Naive B cell (primary cell): Measurements from ENCODE around the gene KCNJ11. TPM values are rescaled to one million over a fixed set of nuclear protein-coding genes. Genes with fewer than 3 reads are reported as not detected.

ENCODE experiments used
- ATAC-seq, 2 donors: fragments of 150-1000 bp; cut with Tn5 transposase; 2 replicates each; pipeline ENCODE4 v1.10.0; 2021; ENCODE audit warnings: low read depth in 2 of 2, mild to moderate bottlenecking in 2 of 2, moderate library complexity in 2 of 2
- DNase-seq: peaks from one replicate; pipeline ENCODE4 v3.0.0; 2022
- H3K27ac Mint-ChIP-seq, 6 donors: one replicate each; pipeline ENCODE4 v1.8.0; 2020 to 2022; ENCODE audit warnings: mild to moderate bottlenecking in 6 of 6, mixed read lengths in 6 of 6, moderate library complexity in 5 of 6, inconsistent platforms in 2 of 6
- H3K27me3 Mint-ChIP-seq, 3 donors: one replicate each; pipeline ENCODE4 v1.8.0; 2021 to 2022; ENCODE audit warnings: mixed read lengths in 3 of 3, mild to moderate bottlenecking in 1 of 3
- H3K36me3 Mint-ChIP-seq, 2 donors: one replicate each; pipeline ENCODE4 v1.8.0; 2020 to 2022; ENCODE audit warnings: mixed read lengths in 2 of 2, inconsistent platforms in 1 of 2, mild to moderate bottlenecking in 1 of 2
- H3K4me1 Mint-ChIP-seq, 3 donors: one replicate each; pipeline ENCODE4 v1.8.0; 2020 to 2022; ENCODE audit warnings: mixed read lengths in 3 of 3, inconsistent platforms in 1 of 3, mild to moderate bottlenecking in 1 of 3, moderate library complexity in 1 of 3
- H3K4me3 Mint-ChIP-seq, 8 donors: one replicate each; pipeline ENCODE4 v1.8.0; 2020 to 2022; ENCODE audit warnings: mild to moderate bottlenecking in 8 of 8, mixed read lengths in 8 of 8, moderate library complexity in 8 of 8, inconsistent platforms in 2 of 8
- H3K9me3 Mint-ChIP-seq, 7 donors: one replicate each; pipeline ENCODE4 v1.8.0; 2020 to 2022; ENCODE audit warnings: mixed read lengths in 7 of 7, mild to moderate bottlenecking in 5 of 7, inconsistent platforms in 2 of 7, moderate library complexity in 1 of 7
- polyA plus RNA-seq, 6 donors: library from polyadenylated mRNA; unstranded; fragments of 300-500 nt; fragmentation: Illumina TruSeq; gene quantifications; one replicate each; pipeline ENCODE4 v1.2.3, GENCODE V29; 2021; ENCODE audit warnings: low read depth in 6 of 6

KCNJ11 gene
- polyA plus RNA-seq, 6 donors from 2014 or later: 0.49 to 0.67 TPM; not detected in 4

DNA sequence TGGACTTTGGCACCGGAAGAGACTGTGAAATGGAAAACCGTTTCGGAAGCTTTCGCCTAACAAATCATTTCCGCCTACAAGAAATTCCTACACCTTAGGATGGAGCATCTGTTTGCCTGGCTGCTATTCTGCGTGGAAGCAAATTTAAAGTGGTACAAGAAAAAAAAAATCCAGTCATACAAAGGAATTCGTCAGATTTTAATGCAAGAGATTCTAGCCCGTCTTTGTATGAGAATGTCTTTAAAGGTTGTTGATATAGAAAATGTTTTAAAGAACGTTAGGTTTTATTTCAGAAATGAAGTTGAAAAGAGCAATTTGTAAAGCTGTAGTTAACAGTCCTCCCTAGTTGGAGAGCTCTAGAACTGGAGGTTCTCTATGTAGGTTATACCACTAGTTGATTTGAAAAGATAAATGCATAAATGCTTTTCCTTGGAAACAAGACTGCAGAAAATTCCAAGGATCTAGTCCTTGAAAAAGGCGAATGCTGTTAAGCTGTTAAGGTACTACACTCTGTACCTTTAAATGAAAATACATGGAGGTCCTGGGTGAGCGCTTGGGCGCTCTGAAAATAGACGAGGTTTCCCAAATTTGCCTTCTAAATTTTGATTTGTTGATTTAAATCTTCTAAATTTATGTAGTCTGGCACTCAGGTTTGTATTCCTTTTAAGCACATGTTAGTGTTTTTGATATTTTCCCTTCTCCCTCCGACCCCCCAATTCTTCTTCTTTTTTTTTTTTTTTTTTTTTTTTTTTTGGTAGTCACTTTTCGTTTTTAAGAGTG lies 34.4 kb downstream of the KCNJ11 start:
- H3K9me3 Mint-ChIP-seq: peaks cover 0 to 5% (median 0%) of the 10 kb centered on the region in 7 donors
- ATAC-seq (no peak), DNase-seq (peak; percentile 3)
- H3K27ac Mint-ChIP-seq: peak overlapping the region in 5 of 6 donors; percentile 58 to 93 (median 83)
- peaks cover 10 to 35% (median 34%) of the 10 kb centered on the region in 3 donors for H3K4me1 Mint-ChIP-seq
- no peaks in the 10 kb centered on the region for H3K36me3 Mint-ChIP-seq
- H3K27me3 Mint-ChIP-seq: peaks cover 6 to 13% (median 11%) of the 10 kb centered on the region in 3 donors
- peak overlapping the region; percentile 81 to 96 (median 92) for H3K4me3 Mint-ChIP-seq

DNA sequence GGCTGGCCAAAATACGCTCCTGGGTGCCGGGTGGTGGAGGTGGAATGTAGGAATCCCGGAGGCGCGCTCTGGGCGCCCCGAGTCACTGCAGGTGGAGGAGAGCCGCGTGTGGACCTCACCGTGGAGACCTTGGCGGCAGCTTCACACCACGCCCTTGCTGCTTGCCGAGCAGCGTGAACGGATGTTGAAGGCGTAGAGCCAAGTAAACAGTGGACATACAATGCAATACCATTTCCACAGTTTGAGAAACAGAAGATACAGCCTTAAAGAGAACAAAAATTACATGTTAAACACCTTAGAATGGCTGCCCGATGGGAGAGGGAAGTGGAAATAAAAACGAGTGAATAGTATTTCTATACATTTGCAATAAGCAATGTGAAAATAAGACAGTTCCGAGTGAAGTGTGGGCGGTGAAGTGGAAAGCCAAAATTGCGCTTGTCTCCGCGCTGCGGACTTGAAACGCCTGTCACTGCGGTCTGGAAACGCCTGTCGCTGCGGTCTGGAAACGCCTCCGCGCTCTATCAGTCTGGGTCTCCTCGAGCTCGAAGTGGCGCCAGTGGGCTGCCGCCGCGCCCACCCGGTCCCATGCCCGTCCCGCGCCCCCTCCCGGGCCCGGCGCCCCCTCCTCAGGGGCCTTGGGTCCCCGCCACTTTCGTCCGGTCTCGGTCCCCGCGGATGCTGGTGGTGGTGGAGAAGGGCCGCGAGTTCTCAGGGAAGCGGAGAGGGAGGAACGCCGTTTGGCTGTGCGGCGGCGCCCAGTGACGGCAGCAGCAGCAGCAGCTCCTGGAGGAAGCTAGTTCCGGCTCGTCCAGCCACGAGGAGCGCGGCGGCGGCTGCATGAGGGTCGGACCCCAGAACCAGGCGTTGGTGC lies 35.3 kb downstream of the KCNJ11 start:
- DNase-seq (peak; percentile 64), ATAC-seq (peak; percentile 24 to 35)
- no peaks in the 10 kb centered on the region for H3K36me3 Mint-ChIP-seq
- H3K27me3 Mint-ChIP-seq: peaks cover 6 to 13% (median 11%) of the 10 kb centered on the region in 3 donors
- H3K9me3 Mint-ChIP-seq: peaks cover 0 to 5% (median 0%) of the 10 kb centered on the region in 7 donors
- H3K4me1 Mint-ChIP-seq: peaks cover 10 to 35% (median 34%) of the 10 kb centered on the region in 3 donors
- peak overlapping the region; percentile 53 to 93 (median 62) for H3K27ac Mint-ChIP-seq
- H3K4me3 Mint-ChIP-seq: peak overlapping the region; percentile 81 to 96 (median 92)

DNA sequence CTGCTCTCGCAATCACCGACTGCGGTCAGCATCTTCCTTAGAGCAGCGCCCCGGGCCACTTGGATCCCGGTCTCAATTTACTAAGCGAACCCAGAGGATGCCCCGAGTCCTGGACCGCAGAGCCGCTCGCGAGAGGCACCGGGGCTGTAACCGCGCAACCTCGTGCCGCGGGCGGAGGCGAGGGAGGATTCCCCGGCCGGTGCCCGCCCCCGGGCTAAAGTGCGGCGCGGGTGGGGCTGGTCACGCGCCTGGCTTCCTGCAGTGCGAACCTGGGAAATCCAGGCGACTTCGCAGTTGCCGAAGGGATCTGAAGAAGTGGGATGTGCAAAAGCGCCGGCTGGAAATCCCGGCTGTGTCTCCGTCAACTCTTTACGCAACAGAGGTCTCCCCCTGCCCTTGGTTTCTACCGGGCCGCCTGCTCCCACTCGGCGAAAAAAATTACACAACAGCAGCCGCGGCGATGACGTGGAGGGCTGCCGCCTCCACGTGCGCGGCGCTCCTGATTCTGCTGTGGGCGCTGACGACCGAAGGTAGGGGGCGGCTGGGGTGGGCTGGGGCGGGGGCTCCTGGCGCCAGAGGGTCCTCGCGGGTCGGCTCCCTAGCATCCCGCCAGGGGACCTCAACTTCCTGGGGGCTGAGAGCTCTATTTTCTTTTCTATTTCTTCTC lies 36.8 kb downstream of the KCNJ11 start, which contains the start of gene NCR3LG1:
TSS of gene NCR3LG1 (plus strand) at position 291 of the 667 bp plus-strand sequence. CDS start at position 461, 170 bp downstream.
- DNase-seq (peak; percentile 64), ATAC-seq (peak; percentile 65 to 66)
- H3K36me3 Mint-ChIP-seq: no peaks in the 10 kb centered on the region
- peaks cover 6 to 13% (median 11%) of the 10 kb centered on the region in 3 donors for H3K27me3 Mint-ChIP-seq
- H3K4me3 Mint-ChIP-seq: peak within 1 kb of the TSS; percentile 81 to 96 (median 92)
- H3K4me1 Mint-ChIP-seq: peaks cover 10 to 35% (median 34%) of the 10 kb centered on the region in 3 donors
- H3K9me3 Mint-ChIP-seq: peaks cover 0 to 5% (median 0%) of the 10 kb centered on the region in 7 donors
- peak within 1 kb of the TSS; percentile 66 to 93 (median 84) for H3K27ac Mint-ChIP-seq

GRCh38 chr11:17351172-17351509 lies 37.3 kb downstream of the KCNJ11 start:
- Mint-ChIP-seq H3K4me3 (peak overlapping the region; percentile 70 to 96 (median 92)), H3K4me1 (peaks cover 10 to 35% (median 34%) of the 10 kb centered on the region in 3 donors), H3K36me3 (no peaks in the 10 kb centered on the region), H3K27ac (peak overlapping the region in 4 of 6 donors; percentile 29 to 83 (median 55)), H3K27me3 (peaks cover 6 to 13% (median 11%) of the 10 kb centered on the region in 3 donors), H3K9me3 (peaks cover 0 to 5% (median 0%) of the 10 kb centered on the region in 7 donors)
- DNase-seq (no peak), ATAC-seq (no peak)

DNA sequence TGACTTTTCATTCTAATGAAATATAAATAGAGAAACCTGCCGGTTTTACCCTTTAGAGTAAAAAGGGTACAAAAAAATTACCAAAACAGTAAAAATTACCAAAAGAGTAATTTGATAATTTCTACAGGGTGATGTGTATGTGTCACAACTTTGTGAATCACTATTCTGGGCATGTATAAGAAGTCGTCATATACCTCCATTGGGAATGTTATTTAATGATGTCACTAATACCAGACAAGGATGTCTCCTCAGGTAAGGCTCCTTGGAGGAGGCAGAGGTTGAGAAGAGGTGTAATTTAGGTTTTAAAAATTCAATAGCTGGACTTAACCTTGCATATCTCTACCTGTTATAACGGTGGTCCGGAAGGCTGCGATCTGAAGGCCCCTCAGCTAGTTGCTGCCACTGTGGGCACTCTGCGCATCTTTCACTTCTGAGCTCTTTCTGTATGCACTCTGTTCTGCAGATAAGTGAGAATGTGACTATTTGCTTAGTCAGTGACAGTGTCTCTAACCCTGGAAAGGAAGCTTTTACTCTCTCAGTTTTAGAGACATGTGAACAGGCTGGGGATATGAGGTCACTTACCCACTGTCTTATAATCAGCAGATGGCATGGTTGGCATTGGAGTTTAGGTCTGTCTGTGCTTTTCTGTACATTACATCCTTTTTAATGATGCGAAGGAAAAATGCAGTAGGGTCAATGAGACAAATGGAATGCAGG lies 37.8 kb downstream of the KCNJ11 start:
- ATAC-seq: no peak
- Mint-ChIP-seq H3K36me3 (no peaks in the 10 kb centered on the region), H3K27me3 (peaks cover 6 to 13% (median 11%) of the 10 kb centered on the region in 3 donors), H3K27ac (peak overlapping the region in 2 of 6 donors; percentile 54 to 83), H3K4me1 (peaks cover 10 to 35% (median 34%) of the 10 kb centered on the region in 3 donors), H3K9me3 (peaks cover 0 to 5% (median 0%) of the 10 kb centered on the region in 7 donors), H3K4me3 (peak overlapping the region; percentile 29 to 96 (median 90))
- no peak for DNase-seq

- no peak for DNase-seq
- Mint-ChIP-seq H3K36me3 (no peaks in the 10 kb centered on the region), H3K27me3 (peaks cover 6% of the 10 kb centered on the region in 3 donors), H3K9me3 (no peaks in the 10 kb centered on the region), H3K4me3 (no peak overlapping the region), H3K4me1 (peaks cover 4 to 20% (median 14%) of the 10 kb centered on the region in 3 donors), H3K27ac (no peak overlapping the region)
- no peak for ATAC-seq
These were observed 40.8 kb downstream of the KCNJ11 start for GRCh38 chr11:17347676-17348075.

- H3K4me3 Mint-ChIP-seq: no peak overlapping the region
- no peaks in the 10 kb centered on the region for H3K27me3 Mint-ChIP-seq
- ATAC-seq (no peak), DNase-seq (no peak)
- H3K36me3 Mint-ChIP-seq: no peaks in the 10 kb centered on the region
- no peaks in the 10 kb centered on the region for H3K4me1 Mint-ChIP-seq
- H3K9me3 Mint-ChIP-seq: no peaks in the 10 kb centered on the region
- no peak overlapping the region for H3K27ac Mint-ChIP-seq
These were observed 44.6 kb downstream of the KCNJ11 start for GRCh38 chr11:17343907-17344306.

- H3K4me3 Mint-ChIP-seq: no peak overlapping the region
- ATAC-seq (no peak), DNase-seq (no peak)
- H3K27me3 Mint-ChIP-seq: no peaks in the 10 kb centered on the region
- H3K27ac Mint-ChIP-seq: no peak overlapping the region
- H3K4me1 Mint-ChIP-seq: no peaks in the 10 kb centered on the region
- no peaks in the 10 kb centered on the region for H3K36me3 Mint-ChIP-seq
- no peaks in the 10 kb centered on the region for H3K9me3 Mint-ChIP-seq
These were observed 45.2 kb downstream of the KCNJ11 start for GRCh38 chr11:17343257-17343656.

Other genes starting within 250 kb of the KCNJ11 start
- gene PIK3C2A, start 180.7 kb downstream of the KCNJ11 start, polyA plus RNA-seq: 10 to 100 TPM in 5 of 6 donors, 1 to 10 TPM in 1; 6.0 to 14.2 (median 12.3) TPM
- gene NUCB2, start 111.9 kb downstream of the KCNJ11 start, polyA plus RNA-seq: 10 to 100 TPM; 14.2 to 23.9 (median 20.7) TPM
- under 1 TPM in 2 of 6 donors, not detected in 4; 0.19 to 0.20 TPM for gene NCR3LG1, start 36.9 kb downstream of the KCNJ11 start, polyA plus RNA-seq
- gene ABCC8, start 88.2 kb upstream of the KCNJ11 start, polyA plus RNA-seq: not detected
- not detected for gene USH1C, start 155.8 kb upstream of the KCNJ11 start, polyA plus RNA-seq
- gene OTOG, start 158.6 kb upstream of the KCNJ11 start, polyA plus RNA-seq: not detected